SK-N-SH treated with all-trans-retinoic acid at 6 μM for 48 hours (cell line): ENCODE results near the gene TNNI3.
"Not testable (repeated sequence)": the region's sequence is repeated elsewhere in the genome, so short reads cannot be mapped to it uniquely, and the experiment has no call there.

Source experiments
- ARNTL ChIP-seq: fragments of 450-650 bp; formaldehyde crosslinking; IDR thresholded peaks from 2 replicates; pipeline ENCODE4 v1.5.0; 2020; ENCODE audit warnings: low read depth, mild to moderate bottlenecking, moderate library complexity, borderline replicate concordance
- BACH2 ChIP-seq: fragments of 250-450 bp; sonication (Bioruptor Pico); IDR thresholded peaks from 2 replicates; pipeline ENCODE4 v1.9.0; 2021; ENCODE audit warnings: mild to moderate bottlenecking, borderline replicate concordance
- RARB ChIP-seq: fragments of 250-450 bp; sonication (Bioruptor Pico); IDR thresholded peaks from 2 replicates; pipeline ENCODE4 v1.8.0; 2021; ENCODE audit warnings: mild to moderate bottlenecking, moderate library complexity
- TOX ChIP-seq: fragments of 250-450 bp; sonication (Bioruptor Pico); IDR thresholded peaks from 2 replicates; pipeline ENCODE4 v1.8.0; 2021; ENCODE audit warnings: mild to moderate bottlenecking, moderate library complexity, borderline replicate concordance
- ZFP3 ChIP-seq: fragments of 250-450 bp; sonication (Bioruptor Pico); IDR thresholded peaks from 2 replicates; pipeline ENCODE4 v1.5.0; 2020; ENCODE audit warnings: mild to moderate bottlenecking, moderate library complexity
- ZFP30 ChIP-seq: fragments of 450-650 bp; formaldehyde crosslinking; IDR thresholded peaks from 2 replicates; pipeline ENCODE4 v1.5.0; 2022; ENCODE audit warnings: mild to moderate bottlenecking, moderate library complexity
- ZNF70 ChIP-seq: fragments of 450-650 bp; formaldehyde crosslinking; IDR thresholded peaks from 2 replicates; pipeline ENCODE4 v1.5.0; 2020; ENCODE audit warnings: mild to moderate bottlenecking, moderate library complexity
- ZNF8 ChIP-seq: fragments of 450-650 bp; formaldehyde crosslinking; IDR thresholded peaks from 2 replicates; pipeline ENCODE4 v1.5.0; 2020; ENCODE audit warnings: mild to moderate bottlenecking, moderate library complexity
- TF ChIP-seq, protein P1 (sequence below): fragments of 250-450 bp; sonication (Bioruptor Pico); IDR thresholded peaks from 2 replicates; pipeline ENCODE4 v1.5.0; 2020; ENCODE audit warnings: mild to moderate bottlenecking, moderate library complexity
- TF ChIP-seq, protein P2 (sequence below): fragments of 250-450 bp; sonication (Bioruptor Pico); IDR thresholded peaks from 2 replicates; pipeline ENCODE4 v1.8.0; 2020; ENCODE audit warnings: mild to moderate bottlenecking, moderate library complexity, borderline replicate concordance
- TF ChIP-seq, protein P3 (sequence below): fragments of 250-450 bp; sonication (Bioruptor Pico); IDR thresholded peaks from 2 replicates; pipeline ENCODE4 v1.8.0; 2021; ENCODE audit warnings: low read depth, mild to moderate bottlenecking, moderate library complexity, borderline replicate concordance
- TF ChIP-seq, protein P4 (sequence below): fragments of 250-450 bp; sonication (Bioruptor Pico); IDR thresholded peaks from 2 replicates; pipeline ENCODE4 v1.5.1; 2020; ENCODE audit warnings: low read depth, mild to moderate bottlenecking, moderate library complexity

DNA sequence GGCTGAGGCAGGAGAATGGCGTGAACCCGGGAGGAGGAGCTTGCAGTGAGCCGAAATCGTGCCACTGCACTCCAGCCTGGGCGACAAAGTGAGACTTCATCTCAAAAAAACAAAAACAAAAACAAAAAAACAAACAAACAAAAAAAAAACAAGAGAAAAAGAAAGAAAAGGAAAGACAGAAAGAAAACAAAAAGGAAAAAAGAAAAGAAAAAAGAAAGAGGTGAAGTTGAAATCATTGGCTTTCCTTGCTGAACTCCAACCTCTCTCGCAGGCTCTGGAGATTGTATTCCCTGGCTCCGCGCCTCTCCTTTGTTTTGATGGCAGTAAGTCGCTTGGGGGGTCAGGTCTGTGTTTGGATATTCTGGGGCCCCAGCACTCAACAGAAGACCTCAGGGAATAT is 14.8 kb upstream of the TNNI3 start:
- TF ChIP-seq, protein P1, sequence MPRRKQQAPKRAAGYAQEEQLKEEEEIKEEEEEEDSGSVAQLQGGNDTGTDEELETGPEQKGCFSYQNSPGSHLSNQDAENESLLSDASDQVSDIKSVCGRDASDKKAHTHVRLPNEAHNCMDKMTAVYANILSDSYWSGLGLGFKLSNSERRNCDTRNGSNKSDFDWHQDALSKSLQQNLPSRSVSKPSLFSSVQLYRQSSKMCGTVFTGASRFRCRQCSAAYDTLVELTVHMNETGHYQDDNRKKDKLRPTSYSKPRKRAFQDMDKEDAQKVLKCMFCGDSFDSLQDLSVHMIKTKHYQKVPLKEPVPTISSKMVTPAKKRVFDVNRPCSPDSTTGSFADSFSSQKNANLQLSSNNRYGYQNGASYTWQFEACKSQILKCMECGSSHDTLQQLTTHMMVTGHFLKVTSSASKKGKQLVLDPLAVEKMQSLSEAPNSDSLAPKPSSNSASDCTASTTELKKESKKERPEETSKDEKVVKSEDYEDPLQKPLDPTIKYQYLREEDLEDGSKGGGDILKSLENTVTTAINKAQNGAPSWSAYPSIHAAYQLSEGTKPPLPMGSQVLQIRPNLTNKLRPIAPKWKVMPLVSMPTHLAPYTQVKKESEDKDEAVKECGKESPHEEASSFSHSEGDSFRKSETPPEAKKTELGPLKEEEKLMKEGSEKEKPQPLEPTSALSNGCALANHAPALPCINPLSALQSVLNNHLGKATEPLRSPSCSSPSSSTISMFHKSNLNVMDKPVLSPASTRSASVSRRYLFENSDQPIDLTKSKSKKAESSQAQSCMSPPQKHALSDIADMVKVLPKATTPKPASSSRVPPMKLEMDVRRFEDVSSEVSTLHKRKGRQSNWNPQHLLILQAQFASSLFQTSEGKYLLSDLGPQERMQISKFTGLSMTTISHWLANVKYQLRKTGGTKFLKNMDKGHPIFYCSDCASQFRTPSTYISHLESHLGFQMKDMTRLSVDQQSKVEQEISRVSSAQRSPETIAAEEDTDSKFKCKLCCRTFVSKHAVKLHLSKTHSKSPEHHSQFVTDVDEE (CRISPR knock-in tag), result not testable (repeated sequence)
- TF ChIP-seq, protein P2, sequence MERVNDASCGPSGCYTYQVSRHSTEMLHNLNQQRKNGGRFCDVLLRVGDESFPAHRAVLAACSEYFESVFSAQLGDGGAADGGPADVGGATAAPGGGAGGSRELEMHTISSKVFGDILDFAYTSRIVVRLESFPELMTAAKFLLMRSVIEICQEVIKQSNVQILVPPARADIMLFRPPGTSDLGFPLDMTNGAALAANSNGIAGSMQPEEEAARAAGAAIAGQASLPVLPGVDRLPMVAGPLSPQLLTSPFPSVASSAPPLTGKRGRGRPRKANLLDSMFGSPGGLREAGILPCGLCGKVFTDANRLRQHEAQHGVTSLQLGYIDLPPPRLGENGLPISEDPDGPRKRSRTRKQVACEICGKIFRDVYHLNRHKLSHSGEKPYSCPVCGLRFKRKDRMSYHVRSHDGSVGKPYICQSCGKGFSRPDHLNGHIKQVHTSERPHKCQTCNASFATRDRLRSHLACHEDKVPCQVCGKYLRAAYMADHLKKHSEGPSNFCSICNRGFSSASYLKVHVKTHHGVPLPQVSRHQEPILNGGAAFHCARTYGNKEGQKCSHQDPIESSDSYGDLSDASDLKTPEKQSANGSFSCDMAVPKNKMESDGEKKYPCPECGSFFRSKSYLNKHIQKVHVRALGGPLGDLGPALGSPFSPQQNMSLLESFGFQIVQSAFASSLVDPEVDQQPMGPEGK (CRISPR knock-in tag), result not testable (repeated sequence)
- not testable (repeated sequence) for TF ChIP-seq TOX (CRISPR knock-in tag); ZFP3; ARNTL; ZFP30; RARB (CRISPR knock-in tag); ZNF8 (CRISPR knock-in tag); ZNF70 (CRISPR knock-in tag); BACH2
- TF ChIP-seq, protein P3, sequence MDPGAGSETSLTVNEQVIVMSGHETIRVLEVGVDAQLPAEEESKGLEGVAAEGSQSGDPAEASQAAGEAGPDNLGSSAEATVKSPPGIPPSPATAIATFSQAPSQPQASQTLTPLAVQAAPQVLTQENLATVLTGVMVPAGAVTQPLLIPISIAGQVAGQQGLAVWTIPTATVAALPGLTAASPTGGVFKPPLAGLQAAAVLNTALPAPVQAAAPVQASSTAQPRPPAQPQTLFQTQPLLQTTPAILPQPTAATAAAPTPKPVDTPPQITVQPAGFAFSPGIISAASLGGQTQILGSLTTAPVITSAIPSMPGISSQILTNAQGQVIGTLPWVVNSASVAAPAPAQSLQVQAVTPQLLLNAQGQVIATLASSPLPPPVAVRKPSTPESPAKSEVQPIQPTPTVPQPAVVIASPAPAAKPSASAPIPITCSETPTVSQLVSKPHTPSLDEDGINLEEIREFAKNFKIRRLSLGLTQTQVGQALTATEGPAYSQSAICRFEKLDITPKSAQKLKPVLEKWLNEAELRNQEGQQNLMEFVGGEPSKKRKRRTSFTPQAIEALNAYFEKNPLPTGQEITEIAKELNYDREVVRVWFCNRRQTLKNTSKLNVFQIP, result not testable (repeated sequence)
- TF ChIP-seq, protein P4, sequence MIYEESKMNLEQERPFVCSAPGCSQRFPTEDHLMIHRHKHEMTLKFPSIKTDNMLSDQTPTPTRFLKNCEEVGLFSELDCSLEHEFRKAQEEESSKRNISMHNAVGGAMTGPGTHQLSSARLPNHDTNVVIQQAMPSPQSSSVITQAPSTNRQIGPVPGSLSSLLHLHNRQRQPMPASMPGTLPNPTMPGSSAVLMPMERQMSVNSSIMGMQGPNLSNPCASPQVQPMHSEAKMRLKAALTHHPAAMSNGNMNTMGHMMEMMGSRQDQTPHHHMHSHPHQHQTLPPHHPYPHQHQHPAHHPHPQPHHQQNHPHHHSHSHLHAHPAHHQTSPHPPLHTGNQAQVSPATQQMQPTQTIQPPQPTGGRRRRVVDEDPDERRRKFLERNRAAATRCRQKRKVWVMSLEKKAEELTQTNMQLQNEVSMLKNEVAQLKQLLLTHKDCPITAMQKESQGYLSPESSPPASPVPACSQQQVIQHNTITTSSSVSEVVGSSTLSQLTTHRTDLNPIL (CRISPR knock-in tag), result not testable (repeated sequence)
